Measurements from ENCODE around the gene PCCA.
"Not testable (repeated sequence)": the region's sequence is repeated elsewhere in the genome, so short reads cannot be mapped to it uniquely, and the experiment has no call there.

PCCA gene

GRCh38 chr13:100063333-100063732 lies 25.6 kb upstream of the PCCA start:
- TF ChIP-seq CTCF (IDR thresholded peaks at IDR 0.05; ENCODE audit: low read length, missing control alignments): no peak
- H3K4me3 ChIP-seq (replicated peaks; ENCODE audit: low read depth, low read length): no peak overlapping the region
- peak; percentile 78 for DNase-seq (ENCODE audit: low read depth)

- no peak for DNase-seq (ENCODE audit: low read depth)
- no peak for TF ChIP-seq CTCF (IDR thresholded peaks at IDR 0.05; ENCODE audit: low read length, missing control alignments)
- H3K4me3 ChIP-seq (replicated peaks; ENCODE audit: low read depth, low read length): no peak overlapping the region
These were observed 25.0 kb upstream of the PCCA start for GRCh38 chr13:100063906-100064305.

GRCh38 chr13:100068133-100068931 lies 20.6 kb upstream of the PCCA start:
- no peak for TF ChIP-seq CTCF (IDR thresholded peaks at IDR 0.05; ENCODE audit: low read length, missing control alignments)
- peak; percentile 22 for DNase-seq (ENCODE audit: low read depth)
- no peak overlapping the region for H3K4me3 ChIP-seq (replicated peaks; ENCODE audit: low read depth, low read length)

- DNase-seq (ENCODE audit: low read depth): peak; percentile 92
- H3K4me3 ChIP-seq (replicated peaks; ENCODE audit: low read depth, low read length): no peak overlapping the region
- no peak for TF ChIP-seq CTCF (IDR thresholded peaks at IDR 0.05; ENCODE audit: low read length, missing control alignments)
These were observed 19.6 kb upstream of the PCCA start for GRCh38 chr13:100069278-100069677.

- no peak for DNase-seq (ENCODE audit: low read depth)
- H3K4me3 ChIP-seq (replicated peaks; ENCODE audit: low read depth, low read length): no peak overlapping the region
- no peak for TF ChIP-seq CTCF (IDR thresholded peaks at IDR 0.05; ENCODE audit: low read length, missing control alignments)
These were observed 12.9 kb upstream of the PCCA start for GRCh38 chr13:100075700-100076587.

- H3K4me3 ChIP-seq (replicated peaks; ENCODE audit: low read depth, low read length); DNase-seq (ENCODE audit: low read depth): not testable (repeated sequence)
These were observed 9.9 kb upstream of the PCCA start for GRCh38 chr13:100079003-100079402.

GRCh38 chr13:100083401-100083800 lies 5.5 kb upstream of the PCCA start:
- not testable (repeated sequence) for H3K4me3 ChIP-seq (replicated peaks; ENCODE audit: low read depth, low read length); DNase-seq (ENCODE audit: low read depth)

Measured in fibroblast of pulmonary artery (primary cell).